GM15510 (cell line): ENCODE measurements around the gene EZH2.

Experiments used
- POLR2A ChIP-seq: IDR thresholded peaks from 3 replicates; pipeline ENCODE4 v1.6.1; 2011; ENCODE audit warnings: borderline replicate concordance; ENCODE audit not compliant: insufficient read length; ENCODE audit errors: extremely low read depth

The EZH2 gene

GRCh38 chr7:148872188-148872587, 11.9 kb downstream of the EZH2 start:
- no peak for TF ChIP-seq POLR2A

DNA sequence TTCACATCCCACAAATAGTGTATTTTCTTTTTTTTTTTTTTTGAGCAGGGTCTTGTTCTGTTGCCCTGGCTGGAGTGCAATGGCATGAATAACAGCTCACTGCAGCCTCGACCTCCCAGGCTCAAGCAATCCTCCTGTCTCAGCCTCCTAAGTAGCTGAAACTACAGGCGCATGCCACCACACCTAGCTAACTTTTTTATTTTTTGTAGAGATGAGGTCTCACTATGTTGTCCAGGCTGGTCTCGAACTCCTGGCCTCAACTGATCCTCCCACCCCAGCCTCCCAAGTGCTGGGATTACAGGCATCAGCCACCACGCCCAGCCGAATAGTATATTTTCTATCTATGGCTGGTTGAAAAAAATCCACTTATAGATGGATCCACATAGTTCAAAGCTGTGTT, 12.5 kb downstream of the EZH2 start:
- no peak for TF ChIP-seq POLR2A

- TF ChIP-seq POLR2A = no peak
Measured at GRCh38 chr7:148871030-148871429, 13.1 kb downstream of the EZH2 start.

DNA sequence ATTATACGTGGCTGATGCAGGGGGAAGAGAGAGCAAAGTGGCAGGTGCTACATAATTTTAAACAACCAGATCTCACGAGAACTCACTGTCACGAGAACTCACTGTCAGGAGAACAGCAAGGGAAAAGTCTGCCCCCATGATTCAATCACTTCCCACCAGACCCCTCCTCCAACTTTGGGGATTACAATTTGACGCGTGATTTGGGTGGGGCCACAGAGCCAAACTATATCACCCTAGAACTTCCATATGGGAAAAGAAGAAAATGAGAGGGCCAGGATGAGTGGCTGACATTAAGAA, 15.8 kb downstream of the EZH2 start:
- no peak for TF ChIP-seq POLR2A

DNA sequence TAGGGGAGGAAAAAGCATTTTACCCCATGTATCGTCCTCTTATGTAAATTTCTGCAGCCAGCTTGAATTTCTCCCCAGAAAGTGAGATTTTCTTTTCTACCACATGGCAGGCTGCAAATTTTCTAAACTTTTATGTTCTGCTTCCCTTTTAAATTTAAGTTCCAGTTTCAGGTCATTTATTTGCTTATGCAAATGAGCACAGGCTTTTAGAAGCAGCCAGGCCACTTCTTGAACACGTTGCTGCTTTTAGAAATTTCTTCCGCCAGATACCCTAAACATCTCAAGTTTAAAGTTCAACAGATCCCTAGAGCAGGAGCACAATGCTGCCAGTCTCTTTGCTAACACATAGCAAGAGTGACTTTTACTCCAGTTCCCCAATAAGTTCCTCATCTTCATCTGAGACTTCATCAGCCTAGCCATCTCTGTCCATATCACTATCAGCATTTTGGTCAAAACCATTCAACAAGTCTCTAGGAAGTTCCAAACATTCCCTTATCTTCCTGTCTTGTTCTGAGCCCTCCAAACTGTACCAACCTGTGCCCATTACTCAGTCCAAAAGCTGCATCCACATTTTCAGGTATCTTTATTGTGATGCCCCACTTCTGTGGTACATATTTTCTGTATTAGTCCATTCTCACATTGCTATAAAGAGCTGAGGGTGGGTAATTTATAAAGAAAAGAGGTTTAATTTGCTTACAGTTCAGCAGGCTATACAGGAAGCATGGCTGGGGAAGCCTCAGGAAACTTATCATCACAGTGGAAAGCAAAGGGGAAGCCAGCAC, 16.3 kb downstream of the EZH2 start:
- no peak for TF ChIP-seq POLR2A

DNA sequence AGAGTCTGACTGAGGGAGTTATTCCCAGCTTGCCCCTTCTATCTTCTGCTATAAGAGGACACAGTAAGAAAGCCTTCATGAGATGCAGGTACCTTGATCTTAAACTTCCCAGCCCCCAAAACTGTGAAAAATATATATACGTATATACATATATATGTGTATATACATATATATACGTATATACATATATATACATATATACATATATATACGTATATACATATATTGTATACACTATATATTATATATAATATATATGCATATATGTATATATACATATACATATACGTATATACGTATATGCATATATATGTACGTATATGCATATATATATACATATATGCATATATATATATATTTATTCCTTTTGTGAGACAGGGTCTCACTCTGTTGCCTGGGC, 17.7 kb downstream of the EZH2 start:
- no peak for TF ChIP-seq POLR2A

DNA sequence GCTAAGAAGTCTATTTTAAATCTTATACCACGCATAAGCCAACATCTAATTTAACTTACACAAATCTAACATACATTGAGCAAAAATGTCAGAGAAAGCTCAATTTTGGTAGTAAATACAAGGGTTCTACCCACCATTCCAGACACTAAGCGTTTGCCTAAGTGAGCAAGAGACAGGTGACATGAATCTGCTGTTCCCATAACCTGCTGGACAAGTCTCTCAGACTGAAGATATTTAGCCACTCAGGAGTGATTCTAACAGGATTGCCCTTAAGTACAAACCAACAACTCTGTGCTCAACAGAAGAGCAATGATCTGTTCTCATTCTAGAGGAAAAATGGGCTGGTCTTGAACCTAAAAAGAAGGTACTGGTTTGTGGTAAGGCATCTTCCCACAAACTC, 18.8 kb downstream of the EZH2 start:
- TF ChIP-seq POLR2A = no peak

- no peak for TF ChIP-seq POLR2A
Measured at GRCh38 chr7:148863324-148863723, 20.8 kb downstream of the EZH2 start.

- TF ChIP-seq POLR2A = no peak
Measured at GRCh38 chr7:148862481-148862880, 21.6 kb downstream of the EZH2 start.

DNA sequence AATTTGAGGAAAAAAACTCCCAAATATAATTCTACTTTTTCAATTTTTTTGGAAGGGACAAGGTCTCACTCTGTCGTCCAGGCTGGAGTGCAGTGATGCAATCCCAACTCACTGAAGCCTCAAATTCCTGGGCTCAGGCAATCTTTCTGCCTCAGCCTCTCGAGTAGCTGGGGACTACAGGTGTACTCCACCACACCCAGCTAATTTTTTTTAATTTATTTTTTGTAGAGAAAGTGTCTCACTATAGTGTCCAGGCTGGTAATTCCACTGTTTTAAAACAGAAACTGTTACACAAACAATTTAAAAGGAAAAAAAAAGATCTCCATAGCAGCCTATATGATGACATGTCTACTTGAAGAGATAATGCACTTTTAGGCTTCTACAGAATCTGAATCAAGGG, 25.6 kb downstream of the EZH2 start:
- TF ChIP-seq POLR2A = no peak

DNA sequence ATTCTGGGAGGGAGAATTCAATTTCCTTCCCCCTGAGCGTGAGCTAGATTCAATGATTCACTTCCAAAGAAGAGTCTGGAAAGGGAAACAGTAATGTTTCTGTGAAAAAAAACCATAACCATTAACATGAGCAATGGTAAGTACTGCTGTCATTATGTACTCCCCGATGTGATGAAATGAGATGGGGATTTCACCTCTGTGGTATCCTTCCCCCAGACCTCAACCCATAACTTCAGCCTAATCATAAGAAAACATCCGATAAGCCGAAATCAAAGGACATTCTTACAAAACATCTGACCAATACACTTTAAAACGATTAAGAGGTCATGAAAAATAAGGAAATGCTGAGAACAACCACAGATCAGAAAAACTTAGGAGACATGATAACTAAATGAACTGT, 27.2 kb downstream of the EZH2 start:
- TF ChIP-seq POLR2A = no peak

GRCh38 chr7:148856578-148856881, 27.6 kb downstream of the EZH2 start:
- no peak for TF ChIP-seq POLR2A

GRCh38 chr7:148854983-148855382, 29.1 kb downstream of the EZH2 start:
- no peak for TF ChIP-seq POLR2A

- no peak for TF ChIP-seq POLR2A
Measured at GRCh38 chr7:148852272-148852671, 31.8 kb downstream of the EZH2 start.

DNA sequence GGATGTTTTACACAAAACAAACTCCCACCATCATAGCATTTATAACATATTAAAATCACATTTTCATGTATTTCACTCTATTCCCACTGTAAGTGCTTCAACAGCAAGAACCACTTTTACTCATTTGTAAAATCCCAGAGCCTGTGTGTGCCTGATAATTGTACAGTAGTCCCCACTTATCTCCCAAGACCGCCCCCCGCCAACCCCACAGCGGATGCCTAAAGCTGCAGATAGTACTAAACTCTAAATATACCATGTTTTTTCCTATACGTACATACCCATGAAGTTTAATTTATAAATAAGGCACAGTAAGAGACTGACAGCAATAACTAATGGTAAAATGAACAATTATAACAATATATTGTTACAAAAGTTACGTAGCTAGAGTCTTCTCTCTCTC, 33.5 kb downstream of the EZH2 start:
- no peak for TF ChIP-seq POLR2A

DNA sequence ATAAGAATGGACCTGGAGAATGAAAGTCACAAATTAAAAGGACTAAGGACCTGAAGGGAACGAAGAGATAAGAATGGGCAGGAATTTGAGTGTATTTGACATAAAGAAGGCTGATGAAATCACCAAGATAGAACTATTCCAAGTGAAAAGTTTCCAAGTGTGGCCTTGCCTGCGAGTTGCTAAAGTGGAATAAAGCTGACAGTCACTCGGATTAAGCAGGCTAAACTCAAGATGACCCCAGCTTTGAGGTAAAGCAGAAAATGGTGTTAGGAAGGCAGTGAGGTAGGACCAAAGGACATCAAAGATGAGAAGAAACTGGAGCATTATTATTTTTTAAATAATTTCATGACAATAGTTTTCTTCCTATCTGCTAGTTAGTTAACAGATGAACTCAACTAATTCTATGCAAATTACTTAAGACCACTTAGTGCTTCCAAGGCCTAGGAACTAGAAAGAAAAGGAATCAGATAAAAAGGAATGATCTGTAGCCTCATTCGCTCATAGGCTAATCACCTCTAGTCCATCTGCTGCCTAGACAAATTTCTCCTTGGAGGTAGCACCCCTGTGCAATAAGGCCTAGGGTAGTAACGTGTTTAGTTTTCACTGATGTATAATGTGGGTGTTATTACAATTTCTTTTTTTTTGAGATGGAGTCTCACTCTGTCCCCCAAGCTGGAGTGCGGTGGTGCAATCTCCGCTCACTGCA, 34.5 kb downstream of the EZH2 start:
- TF ChIP-seq POLR2A = no peak
